ENCODE measurements around the gene ADAP1. TPM values are rescaled to one million over a fixed set of nuclear protein-coding genes. Genes with fewer than 3 reads are reported as not detected.

The ADAP1 gene
- total and polyA plus RNA-seq, 2 of the 8 experiments (the other 6 are each of a cell fraction or from before 2014, with no cell fraction given): 5.8 to 6.1 TPM

DNA sequence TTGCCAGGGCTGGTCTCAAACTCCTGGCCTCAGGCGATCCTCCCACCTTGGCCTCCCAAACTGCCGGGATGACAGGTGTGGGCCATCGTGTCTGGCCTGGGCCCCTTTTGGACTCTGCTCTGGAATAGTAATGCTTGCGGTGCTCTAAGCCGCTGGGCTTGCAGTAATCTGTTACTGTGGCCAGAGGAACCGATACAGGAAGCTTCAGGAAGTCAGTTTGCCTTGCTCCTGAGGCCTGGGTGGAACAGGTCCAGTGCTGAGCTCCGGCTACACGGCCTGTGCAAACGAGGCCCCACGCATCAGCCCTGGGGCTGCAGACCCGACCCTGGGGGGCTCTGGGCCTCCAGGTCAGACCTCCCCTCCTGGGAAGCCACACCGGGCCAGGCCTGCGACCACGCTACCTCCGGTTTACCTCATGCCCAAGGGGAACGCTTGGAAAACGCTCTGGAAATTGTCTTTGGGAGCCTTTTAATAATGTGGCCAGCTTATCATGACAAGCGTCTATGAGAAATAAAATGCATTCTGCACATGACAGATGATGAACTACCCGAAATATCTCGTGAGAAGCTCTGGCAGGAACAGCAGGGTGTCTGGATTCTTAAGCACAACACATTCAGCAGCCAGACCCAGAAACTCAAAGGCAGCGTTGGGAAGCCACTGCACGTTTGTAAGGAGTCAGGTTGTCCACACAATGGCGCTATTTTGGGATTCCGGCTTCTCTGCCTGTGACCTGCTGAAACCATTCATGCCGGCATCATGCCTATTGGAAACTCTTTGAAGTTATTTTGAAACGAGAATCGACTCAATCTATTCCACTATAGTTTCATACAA lies 10.1 kb upstream of the ADAP1 start:
- H3K4me3 ChIP-seq (ENCODE audit: extremely low read depth in 1 of 4, insufficient read depth in 2 of 4, low read depth in 3 of 4, low read length in 4 of 4): no peak overlapping the region
- DNase-seq (ENCODE audit: low read depth in 1 of 2, low spot score in 2 of 2) (no peak), FAIRE-seq (peak; percentile 60)
- peaks cover under 1 to 25% (median 15%) of the 10 kb centered on the region in 4 experiments; a peak in 7 of 8 replicates for H3K36me3 ChIP-seq (ENCODE audit: control insufficient read depth in 2 of 4, insufficient read depth in 4 of 4, low read length in 3 of 4)
- no peak overlapping the region for H2BK15ac ChIP-seq (ENCODE audit: low read length)
- H3K56ac ChIP-seq (replicated peaks; ENCODE audit: insufficient read length, low read depth, low read length): no peak overlapping the region
- no peaks in the 10 kb centered on the region; a peak in 1 of 4 replicates for H3K9me3 ChIP-seq (ENCODE audit: insufficient read depth in 2 of 2, low read depth in 1 of 2, low read length in 1 of 2)
- H3K14ac ChIP-seq (ENCODE audit: insufficient read length): no peak overlapping the region
- 88% methylated on average over 26 of the region's 27 CpGs; no CpG with 5 or more reads in 1 of the 2 experiments for WGBS, 2 experiments (ENCODE audit: extremely low coverage in 1 of 2, insufficient coverage in 1 of 2, insufficient read length in 1 of 2, insufficient replicate concordance in 2 of 2, low coverage in 1 of 2, low lambda C conversion rate in 2 of 2, missing lambda C conversion rate in 1 of 2)
- H4K8ac ChIP-seq (ENCODE audit: extremely low read depth, insufficient read depth, low read length): no peak overlapping the region
- H3K4me1 ChIP-seq (replicated peaks in 1 of 4; ENCODE audit: control insufficient read depth in 3 of 4, insufficient read depth in 4 of 4, low read length in 3 of 4): peaks cover 0 to 9% (median under 1%) of the 10 kb centered on the region in 4 experiments; a peak in 3 of 7 replicates
- H3K18ac ChIP-seq (ENCODE audit: extremely low read depth, low read length): no peak overlapping the region
- H3K79me2 ChIP-seq (ENCODE audit: control insufficient read depth in 1 of 2, insufficient read depth in 2 of 2, low read length in 2 of 2): no peaks in the 10 kb centered on the region
- H4K91ac ChIP-seq (replicated peaks; ENCODE audit: insufficient read length, low read length): no peak overlapping the region
- H2BK12ac ChIP-seq (ENCODE audit: low read depth, low read length): no peak overlapping the region
- H2AFZ ChIP-seq (ENCODE audit: low read length): no peak overlapping the region
- H3K27me3 ChIP-seq (replicated peaks in 1 of 4; ENCODE audit: control insufficient read depth in 3 of 4, extremely low read depth in 1 of 4, insufficient read depth in 3 of 4, low read length in 3 of 4): no peaks in the 10 kb centered on the region
- POLR2A ChIA-PET (ENCODE audit: partially characterized antibody): interaction anchor here (0.6 to 1.3 kb wide), 2 partner anchors 11 to 487 kb away, joined by 5 to 8 read pairs; partner anchors contain the start of gene COX19
- no peak overlapping the region for H3K27ac ChIP-seq (ENCODE audit: low read depth, low read length)
- H3K9ac ChIP-seq (replicated peaks in 1 of 4; ENCODE audit: extremely low read depth in 1 of 4, low read depth in 3 of 4, low read length in 3 of 4): no peak overlapping the region
- 0 out of 2 replicates have a peak overlapping the region, but pooled peaks have one; percentile 13 for H2AK5ac ChIP-seq (ENCODE audit: low read depth, low read length)
- H3K23ac ChIP-seq (ENCODE audit: insufficient read length): no peak overlapping the region
- H4K5ac ChIP-seq (ENCODE audit: insufficient read length, low read depth, low read length): no peak overlapping the region
- no peak overlapping the region for H2BK20ac ChIP-seq (ENCODE audit: low read length)
- CTCF ChIA-PET (ENCODE audit: partially characterized antibody): interaction anchor here (0.8 to 4.6 kb wide), 6 partner anchors 8 to 218 kb away, joined by 3 to 37 read pairs (median 4); no protein-coding TSS in a partner anchor
- no peak overlapping the region for H3K4ac ChIP-seq (replicated peaks; ENCODE audit: insufficient read length, low read depth, low read length)
- H3K4me2 ChIP-seq (ENCODE audit: insufficient read depth in 1 of 2, low read depth in 2 of 2, low read length in 2 of 2): no peak overlapping the region
- H4K20me1 ChIP-seq (replicated peaks in 1 of 2; ENCODE audit: control insufficient read depth in 1 of 2, insufficient read depth in 2 of 2, low read length in 2 of 2): peaks cover 4 to 13% of the 10 kb centered on the region in 2 experiments
- no peaks in the 10 kb centered on the region; the same call in 1 of the 2 replicates for H3K79me1 ChIP-seq (ENCODE audit: low read depth, low read length)
- no peak overlapping the region for H2BK5ac ChIP-seq (ENCODE audit: low read depth, low read length)
- H3K23me2 ChIP-seq (ENCODE audit: low read depth, low read length): no peaks in the 10 kb centered on the region
- no peak overlapping the region for H2BK120ac ChIP-seq (replicated peaks; ENCODE audit: low read depth, low read length)
- no peak for TF ChIP-seq BRCA1 (IDR thresholded peaks at IDR 0.05; ENCODE audit: low read depth, low read length)
- peak in 1 of 2 experiments; percentile 49; a peak in 1 of 3 replicates for TF ChIP-seq POLR2A (IDR thresholded peaks at IDR 0.05; ENCODE audit: control extremely low read depth in 1 of 2, low read depth in 2 of 2, low read length in 2 of 2)
- TF ChIP-seq PHF8 (conservative IDR thresholded peaks at IDR 0.05; ENCODE audit: low read depth, low read length): no peak
- peak; percentile 42 to 63 (median 47) for TF ChIP-seq CTCF (IDR thresholded peaks at IDR 0.05; ENCODE audit: control extremely low read depth in 1 of 3, insufficient read depth in 1 of 3, low read depth in 1 of 3, low read length in 3 of 3)
- no peak for TF ChIP-seq JUND (IDR thresholded peaks at IDR 0.05; ENCODE audit: low read length)
- no peak for TF ChIP-seq POU5F1 (IDR thresholded peaks at IDR 0.05; ENCODE audit: low read depth, low read length)
- no peak for TF ChIP-seq NRF1 (IDR thresholded peaks at IDR 0.05; ENCODE audit: low read depth, low read length)
- no peak for TF ChIP-seq CTBP2 (IDR thresholded peaks at IDR 0.05; ENCODE audit: borderline replicate concordance, insufficient read depth, insufficient read length, low read length)
- TF ChIP-seq GTF2F1 (IDR thresholded peaks at IDR 0.05; ENCODE audit: borderline replicate concordance, low read depth, low read length): no peak
